OCI-LY7 (cell line): ENCODE data around the gene LRRFIP2. TPM values are rescaled to one million over a fixed set of nuclear protein-coding genes. Genes with fewer than 3 reads are reported as not detected.

Experiments
- BruUV-seq: library from RNA; stranded (reverse); fragments of 400-500 nt; replicated peaks from 2 replicates; lab custom pipeline; 2021; lab: Mats Ljungman, UMichigan
- CTCF ChIA-PET: fragments of 300-600 bp; sonication (Branson Sonifier 250); formaldehyde crosslinking; loops from one replicate; lab custom pipeline; 2022; ENCODE audit warnings: antibody characterized with exemption; ENCODE audit not compliant: unreplicated experiment; lab: Charles Lee
- POLR2A ChIA-PET: fragments of 300-600 bp; sonication (Branson Sonifier 250); formaldehyde crosslinking; loops from one replicate; lab custom pipeline; 2022; ENCODE audit warnings: antibody characterized with exemption; lab: Charles Lee
- DNase-seq: peaks from one replicate; pipeline ENCODE4 v3.0.0-alpha.2; 2015; ENCODE audit warnings: low spot score
- H2AFZ ChIP-seq: fragments of 200-600 bp; sonication (generic), shearing (Covaris generic); 2 replicates; pipeline ENCODE4 v1.6.1; 2014; ENCODE audit warnings: mild to moderate bottlenecking, antibody characterized with exemption, low read length, moderate library complexity
- H3K27ac ChIP-seq: fragments of 200-600 bp; sonication (generic); 2 replicates; pipeline ENCODE4 v1.5.1; 2014; ENCODE audit warnings: mixed run types, low read depth, mild to moderate bottlenecking, moderate library complexity, low read length, inconsistent platforms; ENCODE audit not compliant: poor library complexity, severe bottlenecking
- H3K36me3 ChIP-seq: fragments of 200-600 bp; sonication (generic); 2 replicates; pipeline ENCODE4 v1.6.1; 2014; ENCODE audit warnings: mild to moderate bottlenecking, antibody characterized with exemption, low read length, moderate library complexity, mixed read lengths; ENCODE audit not compliant: insufficient read depth
- H3K4me1 ChIP-seq: fragments of 200-600 bp; sonication (generic); 2 replicates; pipeline ENCODE4 v1.5.1; 2014; ENCODE audit warnings: mild to moderate bottlenecking, low read length; ENCODE audit not compliant: insufficient read depth, poor library complexity, severe bottlenecking
- H3K4me2 ChIP-seq: fragments of 200-600 bp; sonication (generic); 2 replicates; pipeline ENCODE4 v1.6.1; 2014; ENCODE audit warnings: mild to moderate bottlenecking, low read length
- H3K4me3 ChIP-seq: fragments of 200-600 bp; sonication (generic); 2 replicates; pipeline ENCODE4 v1.5.1; 2014; ENCODE audit warnings: mild to moderate bottlenecking, low read depth, low read length; ENCODE audit not compliant: poor library complexity, severe bottlenecking
- H3K79me2 ChIP-seq: fragments of 200-600 bp; sonication (generic); 2 replicates; pipeline ENCODE4 v1.6.1; 2016; ENCODE audit warnings: low read depth, mild to moderate bottlenecking, low read length, moderate library complexity, mixed read lengths; ENCODE audit not compliant: insufficient read depth
- H3K9me2 ChIP-seq: fragments of 200-600 bp; sonication (generic); 2 replicates; pipeline ENCODE4 v1.6.1; 2016; ENCODE audit warnings: mild to moderate bottlenecking, low read length, mixed read lengths; ENCODE audit not compliant: insufficient read depth
- H3K9me3 ChIP-seq: fragments of 200-600 bp; sonication (generic); 2 replicates; pipeline ENCODE4 v1.6.1; 2014; ENCODE audit warnings: mild to moderate bottlenecking, mixed run types, low read length, mixed read lengths
- H4K20me1 ChIP-seq: fragments of 200-600 bp; sonication (generic); 2 replicates; pipeline ENCODE4 v1.6.1; 2014; ENCODE audit warnings: mild to moderate bottlenecking, antibody characterized with exemption, low read length, moderate library complexity, mixed read lengths; ENCODE audit not compliant: insufficient read depth
- CTCF ChIP-seq: fragments of 200-600 bp; sonication (generic); conservative IDR thresholded peaks from 2 replicates; pipeline ENCODE4 v1.5.1; 2014; ENCODE audit warnings: mild to moderate bottlenecking, antibody characterized with exemption, low read length, moderate library complexity, mixed read lengths
- EZH2phosphoT487 ChIP-seq: fragments of 200-600 bp; sonication (generic); IDR thresholded peaks from 2 replicates; pipeline ENCODE4 v1.6.1; 2018; ENCODE audit warnings: low read depth, borderline replicate concordance, mild to moderate bottlenecking, mixed run types, antibody characterized with exemption, low read length, moderate library complexity, mixed read lengths
- intact Hi-C: fragments of 100-400 bp; cut with micrococcal nuclease; formaldehyde crosslinking; loops from one replicate; pipeline ENCODE4 v1.10.0; 2022; ENCODE audit not compliant: unreplicated experiment
- total RNA-seq, 2 experiments: library from RNA; depleted of rRNA in 1 of 2; stranded (reverse); fragments of >200 nt in 1 of 2; shearing (Covaris generic) in 1 of 2; gene quantifications; 2 replicates each; pipeline ENCODE4 v1.2.3, GENCODE V29; 2014 to 2022

Gene LRRFIP2
- total RNA-seq, 2 experiments from 2014 or later: 23.7 to 37.3 TPM

GRCh38 chr3:37096975-37097374 lies 77.4 kb downstream of the LRRFIP2 start:
- Histone ChIP-seq H3K4me2 (no peak overlapping the region), H3K4me1 (no peaks in the 10 kb centered on the region), H3K36me3 (no peaks in the 10 kb centered on the region), H3K9me2 (no peaks in the 10 kb centered on the region), H4K20me1 (no peaks in the 10 kb centered on the region), H3K27ac (no peak overlapping the region), H2AFZ (no peak overlapping the region), H3K9me3 (no peaks in the 10 kb centered on the region), H3K4me3 (no peak overlapping the region), H3K79me2 (no peaks in the 10 kb centered on the region)
- CTCF ChIA-PET: no interaction called here
- TF ChIP-seq CTCF (no peak), EZH2phosphoT487 (no peak)
- intact Hi-C loops: no loop called here
- no peak for DNase-seq
- no TSS peak for BruUV-seq
- POLR2A ChIA-PET: interaction anchor here (0.7 to 1.4 kb wide), 3 partner anchors 12 to 722 kb away, joined by 4 to 9 read pairs (median 6); no protein-coding TSS in a partner anchor

DNA sequence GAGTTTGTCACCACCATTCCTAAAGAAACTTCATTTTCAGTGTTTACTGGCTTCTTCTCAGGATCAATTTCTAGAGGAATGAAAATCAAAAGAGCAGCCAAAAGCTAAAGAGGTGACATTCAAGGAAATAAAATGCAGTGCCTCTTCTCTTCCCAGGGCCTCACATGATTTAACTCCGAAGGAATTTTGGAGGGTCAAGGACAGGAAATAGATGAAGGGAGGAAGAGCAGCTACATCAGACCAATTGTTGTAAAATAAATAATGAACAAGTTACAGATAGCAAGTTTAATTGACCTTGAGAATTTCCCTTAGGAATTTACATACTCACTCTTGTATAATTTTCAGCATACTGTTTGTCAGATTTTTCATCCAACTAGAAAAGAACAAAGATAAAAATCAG lies 78.1 kb downstream of the LRRFIP2 start:
- no peaks in the 10 kb centered on the region for H3K9me2 ChIP-seq
- no peak overlapping the region for H3K4me2 ChIP-seq
- intact Hi-C loops: no loop called here
- no peak for DNase-seq
- H3K79me2 ChIP-seq: no peaks in the 10 kb centered on the region
- H3K36me3 ChIP-seq: 0 out of 2 replicates have a peak, but pooled peaks cover 2% of the 10 kb centered on the region
- ChIA-PET CTCF (no interaction called here), POLR2A (interaction anchor here (0.7 to 1.4 kb wide), 2 partner anchors 11 to 721 kb away, joined by 4 to 9 read pairs; no protein-coding TSS in a partner anchor)
- TF ChIP-seq CTCF: no peak
- TF ChIP-seq EZH2phosphoT487: no peak
- H4K20me1 ChIP-seq: no peaks in the 10 kb centered on the region
- no peaks in the 10 kb centered on the region for H3K4me1 ChIP-seq
- no peak overlapping the region for H3K4me3 ChIP-seq
- H3K9me3 ChIP-seq: no peaks in the 10 kb centered on the region
- H2AFZ ChIP-seq: no peak overlapping the region
- H3K27ac ChIP-seq: no peak overlapping the region
- BruUV-seq: no TSS peak

GRCh38 chr3:37094636-37095035 lies 79.7 kb downstream of the LRRFIP2 start:
- H3K9me3 ChIP-seq: no peaks in the 10 kb centered on the region
- H3K36me3 ChIP-seq: 0 out of 2 replicates have a peak, but pooled peaks cover 5% of the 10 kb centered on the region
- no peak overlapping the region for H3K4me3 ChIP-seq
- ChIA-PET CTCF (no interaction called here), POLR2A (interaction anchor here (1.2 kb wide), 1 partner anchor 10 kb away, joined by 4 read pairs; no protein-coding TSS in a partner anchor)
- H3K9me2 ChIP-seq: no peaks in the 10 kb centered on the region
- no peak overlapping the region for H3K27ac ChIP-seq
- no peak for DNase-seq
- no peak overlapping the region for H2AFZ ChIP-seq
- no peaks in the 10 kb centered on the region for H3K79me2 ChIP-seq
- intact Hi-C loops: no loop called here
- BruUV-seq: no TSS peak
- H4K20me1 ChIP-seq: no peaks in the 10 kb centered on the region
- TF ChIP-seq EZH2phosphoT487: no peak
- TF ChIP-seq CTCF: no peak
- H3K4me1 ChIP-seq: no peaks in the 10 kb centered on the region
- no peak overlapping the region for H3K4me2 ChIP-seq
